GM23338 (cell line): Measurements from ENCODE around the gene CAPZB. TPM values are rescaled to one million over a fixed set of nuclear protein-coding genes. Genes with fewer than 3 reads are reported as not detected.

Source experiments
- ATAC-seq: fragments of 200-7000 bp; cut with Tn5 transposase; 3 replicates; pipeline ENCODE4 v1.9.1; 2020
- DNase-seq: peaks from one replicate; pipeline ENCODE4 v3.0.0-alpha.2; 2015; ENCODE audit warnings: low spot score
- H2AFZ ChIP-seq: fragments of 200-600 bp; sonication (generic); 2 replicates; pipeline ENCODE4 v1.8.0; 2016; ENCODE audit warnings: antibody characterized with exemption, mild to moderate bottlenecking, moderate library complexity
- H3F3A ChIP-seq: fragments of 200-600 bp; sonication (generic); replicated peaks from 2 replicates; pipeline ENCODE4 v1.8.0; 2017; ENCODE audit warnings: antibody characterized with exemption, mixed run types, low read depth
- H3K27ac ChIP-seq: fragments of 200-600 bp; sonication (generic); 2 replicates; pipeline ENCODE4 v1.6.1; 2016; ENCODE audit warnings: low read depth
- H3K27me3 ChIP-seq: fragments of 200-600 bp; sonication (generic); 2 replicates; pipeline ENCODE4 v1.8.0; 2016; ENCODE audit warnings: mild to moderate bottlenecking, mixed run types, moderate library complexity; ENCODE audit not compliant: insufficient read depth
- H3K36me3 ChIP-seq: fragments of 200-600 bp; sonication (generic); 2 replicates; pipeline ENCODE4 v1.8.0; 2016; ENCODE audit warnings: mild to moderate bottlenecking; ENCODE audit not compliant: insufficient read depth
- H3K4me1 ChIP-seq: fragments of 200-600 bp; sonication (generic); 2 replicates; pipeline ENCODE4 v1.8.0; 2016; ENCODE audit warnings: mild to moderate bottlenecking, moderate library complexity; ENCODE audit not compliant: insufficient read depth
- H3K4me2 ChIP-seq: fragments of 200-600 bp; sonication (generic); 2 replicates; pipeline ENCODE4 v1.7.1; 2017; ENCODE audit warnings: mixed run types
- H3K4me3 ChIP-seq: fragments of 200-600 bp; sonication (generic); 2 replicates; pipeline ENCODE4 v1.6.1; 2016; ENCODE audit warnings: mixed run types
- H3K79me2 ChIP-seq: fragments of 200-600 bp; sonication (generic); replicated peaks from 2 replicates; pipeline ENCODE4 v1.8.0; 2017; ENCODE audit warnings: mild to moderate bottlenecking; ENCODE audit not compliant: insufficient read depth
- H3K9me2 ChIP-seq: fragments of 200-600 bp; sonication (generic); 2 replicates; pipeline ENCODE4 v1.8.0; 2017; ENCODE audit not compliant: insufficient read depth
- H4K20me1 ChIP-seq: fragments of 200-600 bp; sonication (generic); replicated peaks from 2 replicates; pipeline ENCODE4 v1.8.0; 2017; ENCODE audit warnings: mild to moderate bottlenecking; ENCODE audit not compliant: insufficient read depth
- H3K27ac Mint-ChIP-seq: 2 replicates; pipeline ENCODE4 v1.8.0; 2020; ENCODE audit warnings: inconsistent platforms, mild to moderate bottlenecking, moderate library complexity, mixed read lengths
- H3K27me3 Mint-ChIP-seq: 3 replicates; pipeline ENCODE4 v1.8.0; 2022; ENCODE audit warnings: low read depth, mild to moderate bottlenecking, moderate library complexity, mixed read lengths, inconsistent platforms; ENCODE audit not compliant: insufficient read depth, poor library complexity
- H3K36me3 Mint-ChIP-seq: 3 replicates; pipeline ENCODE4 v1.8.0; 2021; ENCODE audit warnings: low read depth, mild to moderate bottlenecking, inconsistent platforms, moderate library complexity, mixed read lengths
- H3K4me1 Mint-ChIP-seq: 3 replicates; pipeline ENCODE4 v1.8.0; 2020; ENCODE audit warnings: mild to moderate bottlenecking, inconsistent platforms, mixed read lengths
- H3K4me3 Mint-ChIP-seq: 3 replicates; pipeline ENCODE4 v1.8.0; 2021; ENCODE audit warnings: moderate library complexity, mild to moderate bottlenecking, inconsistent platforms, mixed read lengths
- H3K9me3 Mint-ChIP-seq: 3 replicates; pipeline ENCODE4 v1.8.0; 2020; ENCODE audit warnings: moderate library complexity, mild to moderate bottlenecking, inconsistent platforms, mixed read lengths
- CREB1 ChIP-seq: fragments of 250-450 bp; sonication (Bioruptor Pico); IDR thresholded peaks from 2 replicates; pipeline ENCODE4 v1.5.0; 2020; ENCODE audit warnings: low read depth, mild to moderate bottlenecking, moderate library complexity
- CTCF ChIP-seq, 2 experiments: fragments of 200-600 bp in 1 of 2; sonication (generic) in 1 of 2; conservative IDR thresholded peaks; 2 replicates each; pipeline versions ENCODE4 v1.5.1 to v1.6.1; 2016 to 2017; ENCODE audit warnings: antibody characterized with exemption in 2 of 2, low read depth in 2 of 2, mild to moderate bottlenecking in 2 of 2, moderate library complexity in 1 of 2
- ETS1 ChIP-seq: IDR thresholded peaks from 2 replicates; pipeline ENCODE4 v1.6.1; 2016; ENCODE audit warnings: antibody characterized with exemption
- EZH2 ChIP-seq: fragments of 200-600 bp; sonication (generic); IDR thresholded peaks from one replicate; pipeline ENCODE4 v1.8.0; 2017; ENCODE audit warnings: antibody characterized with exemption, mild to moderate bottlenecking, low read depth; ENCODE audit not compliant: unreplicated experiment
- EZH2phosphoT487 ChIP-seq: fragments of 200-600 bp; sonication (generic); IDR thresholded peaks from one replicate; pipeline ENCODE4 v1.8.1; 2018; ENCODE audit warnings: antibody characterized with exemption; ENCODE audit not compliant: unreplicated experiment
- JUNB ChIP-seq: IDR thresholded peaks from one replicate; pipeline ENCODE4 v1.6.1; 2016; ENCODE audit warnings: antibody characterized with exemption; ENCODE audit not compliant: unreplicated experiment
- NANOG ChIP-seq: IDR thresholded peaks from 2 replicates; pipeline ENCODE4 v1.6.1; 2016; ENCODE audit warnings: antibody characterized with exemption, borderline replicate concordance
- POLR2AphosphoS5 ChIP-seq: IDR thresholded peaks from 2 replicates; pipeline ENCODE4 v1.6.1; 2016; ENCODE audit warnings: antibody characterized with exemption, low read depth
- REST ChIP-seq: IDR thresholded peaks from one replicate; pipeline ENCODE4 v1.6.1; 2018; ENCODE audit warnings: antibody characterized with exemption; ENCODE audit not compliant: unreplicated experiment
- STAT1 ChIP-seq: IDR thresholded peaks from one replicate; pipeline ENCODE4 v1.6.1; 2016; ENCODE audit warnings: antibody characterized with exemption; ENCODE audit not compliant: unreplicated experiment
- ZNF114 ChIP-seq: fragments of 250-450 bp; sonication (Bioruptor Pico); IDR thresholded peaks from 2 replicates; pipeline ENCODE4 v1.5.0; 2020; ENCODE audit warnings: mild to moderate bottlenecking, moderate library complexity
- ZNF331 ChIP-seq: fragments of 250-450 bp; sonication (Bioruptor Pico); IDR thresholded peaks from 2 replicates; pipeline ENCODE4 v1.5.0; 2020; ENCODE audit warnings: low read depth, mild to moderate bottlenecking, moderate library complexity
- polyA plus RNA-seq: library from polyadenylated mRNA; unstranded; fragments of >200 nt; fragmentation: Nextera tagmentation; extraction: Ambion mirVana; gene quantifications from 2 replicates; pipeline ENCODE4 v1.2.1, GENCODE V29; 2016
- total RNA-seq: library from RNA; depleted of rRNA; stranded (reverse); fragments of >200 nt; shearing (Covaris generic); gene quantifications from 2 replicates; pipeline ENCODE4 v1.2.3, GENCODE V29; 2014

Gene CAPZB
- total and polyA plus RNA-seq, 2 experiments from 2014 or later, result 195 to 348 TPM

GRCh38 chr1:19348441-19349198, 136.7 kb downstream of the CAPZB start:
- H3K4me3 Mint-ChIP-seq, result no peak overlapping the region
- ATAC-seq (no peak), DNase-seq (no peak)
- H3K27me3 Mint-ChIP-seq, result peaks cover 12% of the 10 kb centered on the region
- H3K9me3 Mint-ChIP-seq, result no peaks in the 10 kb centered on the region
- peaks cover 42% of the 10 kb centered on the region for H3K36me3 Mint-ChIP-seq
- no peaks in the 10 kb centered on the region for H3K27me3 ChIP-seq
- H3K9me2 ChIP-seq, result no peaks in the 10 kb centered on the region
- peaks cover 5% of the 10 kb centered on the region; the same call in 1 of the 2 replicates for H3K36me3 ChIP-seq
- H2AFZ ChIP-seq, result no peak overlapping the region
- no peak overlapping the region for H3K4me2 ChIP-seq
- H3K27ac ChIP-seq, result no peak overlapping the region
- TF ChIP-seq POLR2AphosphoS5, result no peak
- 0 out of 2 replicates have a peak, but pooled peaks cover 3% of the 10 kb centered on the region for H3F3A ChIP-seq
- peaks cover 14% of the 10 kb centered on the region for H4K20me1 ChIP-seq
- peaks cover 4% of the 10 kb centered on the region; the same call in 1 of the 2 replicates for H3K79me2 ChIP-seq
- H3K4me1 Mint-ChIP-seq, result peaks cover 14% of the 10 kb centered on the region
- H3K27ac Mint-ChIP-seq, result 0 out of 2 replicates have a peak overlapping the region, but pooled peaks have one; percentile 31
- H3K4me3 ChIP-seq, result no peak overlapping the region
- H3K4me1 ChIP-seq, result peaks cover 4% of the 10 kb centered on the region; the same call in 1 of the 2 replicates

GRCh38 chr1:19347533-19348172, 137.7 kb downstream of the CAPZB start:
- H3K36me3 Mint-ChIP-seq, result peaks cover 44% of the 10 kb centered on the region
- Histone ChIP-seq H3K79me2 (peaks cover 4% of the 10 kb centered on the region; the same call in 1 of the 2 replicates), H3K4me1 (peaks cover 3% of the 10 kb centered on the region; the same call in 1 of the 2 replicates), H3F3A (0 out of 2 replicates have a peak, but pooled peaks cover 3% of the 10 kb centered on the region), H3K9me2 (no peaks in the 10 kb centered on the region), H3K27ac (peak overlapping the region; percentile 36; the same call in 1 of the 2 replicates), H3K36me3 (peaks cover 5% of the 10 kb centered on the region; the same call in 1 of the 2 replicates), H3K4me3 (no peak overlapping the region), H2AFZ (no peak overlapping the region), H4K20me1 (peaks cover 14% of the 10 kb centered on the region), H3K27me3 (no peaks in the 10 kb centered on the region), H3K4me2 (no peak overlapping the region)
- DNase-seq (no peak), ATAC-seq (no peak)
- H3K9me3 Mint-ChIP-seq, result no peaks in the 10 kb centered on the region
- peaks cover 7% of the 10 kb centered on the region for H3K4me1 Mint-ChIP-seq
- H3K4me3 Mint-ChIP-seq, result no peak overlapping the region
- peaks cover 10% of the 10 kb centered on the region for H3K27me3 Mint-ChIP-seq
- no peak overlapping the region for H3K27ac Mint-ChIP-seq
- TF ChIP-seq POLR2AphosphoS5, result no peak
- TF ChIP-seq ZNF331 (CRISPR knock-in tag), result no peak
- no peak for TF ChIP-seq CREB1
- TF ChIP-seq ZNF114, result no peak
- no peak for TF ChIP-seq JUNB
- TF ChIP-seq NANOG, result no peak
- TF ChIP-seq REST, result no peak
- TF ChIP-seq ETS1, result no peak
- no peak for TF ChIP-seq EZH2phosphoT487
- no peak for TF ChIP-seq EZH2
- TF ChIP-seq CTCF (conservative IDR thresholded peaks at IDR 0.05; ENCODE audit: low read depth in 2 of 2), result no peak
- no peak for TF ChIP-seq STAT1
